PFSK-1 (cell line): ENCODE results near the gene CEBPA.

Source experiments
- FOXP2 ChIP-seq: optimal IDR thresholded peaks from 2 replicates; pipeline ENCODE3; 2011; ENCODE audit warnings: borderline replicate concordance, control low read depth, inconsistent platforms; ENCODE audit not compliant: insufficient read depth; ENCODE audit errors: extremely low read length, extremely low read depth
- POLR2AphosphoS5 ChIP-seq: IDR thresholded peaks from 2 replicates; pipeline ENCODE4 v1.6.1; 2012; ENCODE audit warnings: low read depth, mild to moderate bottlenecking, control low read depth, low read length, moderate library complexity
- SIN3A ChIP-seq: IDR thresholded peaks from 2 replicates; pipeline ENCODE4 v1.6.1; 2012; ENCODE audit warnings: mild to moderate bottlenecking, low read length, moderate library complexity, borderline replicate concordance; ENCODE audit not compliant: insufficient read depth
- TAF1 ChIP-seq: IDR thresholded peaks from 2 replicates; pipeline ENCODE4 v1.6.1; 2012; ENCODE audit warnings: low read length, control low read depth, borderline replicate concordance; ENCODE audit not compliant: insufficient read depth
- TF ChIP-seq, protein P1 (sequence below), 2 experiments: IDR thresholded peaks; 2 replicates each; pipeline versions ENCODE4 v1.6.1 to v1.8.0; 2011 to 2012; ENCODE audit warnings: low read depth in 2 of 2, low read length in 2 of 2, control low read depth in 1 of 2, inconsistent platforms in 1 of 2, mild to moderate bottlenecking in 1 of 2, moderate library complexity in 1 of 2; ENCODE audit not compliant: insufficient read depth in 1 of 2

CEBPA gene

DNA sequence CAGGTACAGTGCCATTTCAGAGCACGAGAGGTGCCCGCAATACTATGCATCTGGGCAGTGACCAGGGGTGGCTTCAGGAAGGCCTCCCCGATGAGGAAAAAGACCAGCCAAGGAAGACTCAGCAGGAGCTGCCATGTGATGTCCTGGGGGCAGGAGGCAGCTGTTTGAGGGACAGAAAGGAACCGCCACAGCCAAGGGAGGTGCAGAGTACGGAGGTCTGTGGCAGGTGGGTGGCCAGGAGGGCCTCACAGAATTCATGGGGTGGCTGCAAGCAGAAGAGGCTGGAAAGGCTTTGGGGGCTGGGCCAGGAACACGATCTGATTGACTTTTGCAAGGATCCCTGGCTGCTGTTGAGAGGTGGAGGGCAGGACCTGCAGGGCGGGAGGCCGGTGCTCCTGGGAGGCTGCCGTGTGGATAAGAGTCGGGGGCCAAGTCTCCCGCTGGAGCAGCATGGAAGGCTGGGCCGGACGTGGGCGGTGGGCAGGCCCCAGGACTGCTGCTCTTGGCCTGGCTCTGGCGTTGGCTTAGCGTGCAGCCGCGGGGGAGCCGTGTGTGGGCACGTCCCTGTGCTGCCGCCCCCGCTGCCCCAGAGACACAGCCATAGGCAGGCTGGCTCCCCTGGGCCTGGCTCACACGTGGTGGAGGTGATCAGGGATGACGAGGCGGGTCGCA, 29.1 kb downstream of the CEBPA start:
- TF ChIP-seq FOXP2 (no peak), SIN3A (no peak), POLR2AphosphoS5 (no peak), TAF1 (no peak)
- TF ChIP-seq, protein P1, sequence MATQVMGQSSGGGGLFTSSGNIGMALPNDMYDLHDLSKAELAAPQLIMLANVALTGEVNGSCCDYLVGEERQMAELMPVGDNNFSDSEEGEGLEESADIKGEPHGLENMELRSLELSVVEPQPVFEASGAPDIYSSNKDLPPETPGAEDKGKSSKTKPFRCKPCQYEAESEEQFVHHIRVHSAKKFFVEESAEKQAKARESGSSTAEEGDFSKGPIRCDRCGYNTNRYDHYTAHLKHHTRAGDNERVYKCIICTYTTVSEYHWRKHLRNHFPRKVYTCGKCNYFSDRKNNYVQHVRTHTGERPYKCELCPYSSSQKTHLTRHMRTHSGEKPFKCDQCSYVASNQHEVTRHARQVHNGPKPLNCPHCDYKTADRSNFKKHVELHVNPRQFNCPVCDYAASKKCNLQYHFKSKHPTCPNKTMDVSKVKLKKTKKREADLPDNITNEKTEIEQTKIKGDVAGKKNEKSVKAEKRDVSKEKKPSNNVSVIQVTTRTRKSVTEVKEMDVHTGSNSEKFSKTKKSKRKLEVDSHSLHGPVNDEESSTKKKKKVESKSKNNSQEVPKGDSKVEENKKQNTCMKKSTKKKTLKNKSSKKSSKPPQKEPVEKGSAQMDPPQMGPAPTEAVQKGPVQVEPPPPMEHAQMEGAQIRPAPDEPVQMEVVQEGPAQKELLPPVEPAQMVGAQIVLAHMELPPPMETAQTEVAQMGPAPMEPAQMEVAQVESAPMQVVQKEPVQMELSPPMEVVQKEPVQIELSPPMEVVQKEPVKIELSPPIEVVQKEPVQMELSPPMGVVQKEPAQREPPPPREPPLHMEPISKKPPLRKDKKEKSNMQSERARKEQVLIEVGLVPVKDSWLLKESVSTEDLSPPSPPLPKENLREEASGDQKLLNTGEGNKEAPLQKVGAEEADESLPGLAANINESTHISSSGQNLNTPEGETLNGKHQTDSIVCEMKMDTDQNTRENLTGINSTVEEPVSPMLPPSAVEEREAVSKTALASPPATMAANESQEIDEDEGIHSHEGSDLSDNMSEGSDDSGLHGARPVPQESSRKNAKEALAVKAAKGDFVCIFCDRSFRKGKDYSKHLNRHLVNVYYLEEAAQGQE (IDR thresholded peaks at IDR 0.05; ENCODE audit: insufficient read depth in 1 of 2, low read depth in 2 of 2, low read length in 2 of 2), result no peak

GRCh38 chr19:33271246-33272021, 30.9 kb downstream of the CEBPA start:
- TF ChIP-seq, protein P1 (IDR thresholded peaks at IDR 0.05; ENCODE audit: insufficient read depth in 1 of 2, low read depth in 2 of 2, low read length in 2 of 2), result no peak
- TF ChIP-seq TAF1 (no peak), FOXP2 (no peak), SIN3A (no peak), POLR2AphosphoS5 (no peak)

DNA sequence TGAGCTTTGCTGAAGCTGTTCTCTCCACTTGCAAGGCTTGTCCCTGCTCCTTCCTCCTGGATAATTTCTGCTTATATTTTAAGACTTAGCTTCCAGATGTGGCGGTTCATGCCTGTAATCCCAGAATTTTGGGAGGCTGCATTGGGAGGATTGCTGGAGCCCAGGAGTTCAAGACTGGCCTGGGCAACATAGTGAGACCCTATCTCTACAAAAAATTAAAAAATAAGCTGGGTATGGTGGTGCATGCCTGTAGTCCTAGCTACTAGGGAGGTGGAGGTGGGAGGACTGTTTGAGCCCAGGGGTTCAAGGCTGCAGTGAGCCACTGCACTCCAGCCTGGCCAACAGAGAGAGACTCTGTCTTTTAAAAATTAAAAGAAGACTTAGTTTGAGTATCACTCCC, 31.6 kb downstream of the CEBPA start:
- TF ChIP-seq TAF1, result no peak
- TF ChIP-seq FOXP2, result no peak
- TF ChIP-seq, protein P1 (IDR thresholded peaks at IDR 0.05; ENCODE audit: insufficient read depth in 1 of 2, low read depth in 2 of 2, low read length in 2 of 2), result no peak
- no peak for TF ChIP-seq SIN3A
- no peak for TF ChIP-seq POLR2AphosphoS5

DNA sequence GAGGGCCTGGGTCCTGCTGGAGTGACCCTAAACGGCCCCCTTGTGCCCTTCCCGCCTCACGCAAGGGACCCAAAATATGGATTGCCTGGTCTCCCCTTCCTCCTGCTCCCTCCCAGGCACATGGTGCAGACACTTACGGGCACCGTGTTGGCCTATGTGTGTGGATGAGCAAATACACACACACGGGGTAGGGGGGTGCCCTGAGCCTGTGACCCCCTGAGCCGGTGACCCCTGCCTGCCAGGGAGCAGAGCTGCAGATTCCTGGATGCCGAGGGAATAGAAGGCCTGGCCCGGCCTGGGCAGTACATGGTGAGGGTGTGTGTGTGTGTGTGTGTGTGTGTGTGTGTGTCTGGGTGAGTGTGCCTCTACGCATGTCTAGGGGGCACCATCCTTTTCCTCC, 33.3 kb downstream of the CEBPA start:
- TF ChIP-seq, protein P1 (IDR thresholded peaks at IDR 0.05; ENCODE audit: insufficient read depth in 1 of 2, low read depth in 2 of 2, low read length in 2 of 2), result no peak
- TF ChIP-seq SIN3A (no peak), TAF1 (no peak), POLR2AphosphoS5 (no peak), FOXP2 (no peak)
